LNCaP clone FGC (cell line): Measurements from ENCODE around the gene SLC7A6.
A peak's percentile ranks its signal among the peaks of the same experiment; 100 is the strongest.

Experiments
- DNase-seq: peaks from one replicate; pipeline ENCODE4 v3.0.0-alpha.2; 2011; ENCODE audit warnings: low read depth
- H3K4me3 ChIP-seq: 2 replicates; pipeline ENCODE4 v1.5.1; 2011; ENCODE audit warnings: mild to moderate bottlenecking, low read depth, low read length, control low read depth
- TF ChIP-seq, protein P1 (sequence below): IDR thresholded peaks from 2 replicates; pipeline ENCODE4 v1.5.1; 2012; ENCODE audit warnings: mild to moderate bottlenecking; ENCODE audit not compliant: control insufficient read depth, insufficient read depth; ENCODE audit errors: extremely low read depth

SLC7A6 gene

DNA sequence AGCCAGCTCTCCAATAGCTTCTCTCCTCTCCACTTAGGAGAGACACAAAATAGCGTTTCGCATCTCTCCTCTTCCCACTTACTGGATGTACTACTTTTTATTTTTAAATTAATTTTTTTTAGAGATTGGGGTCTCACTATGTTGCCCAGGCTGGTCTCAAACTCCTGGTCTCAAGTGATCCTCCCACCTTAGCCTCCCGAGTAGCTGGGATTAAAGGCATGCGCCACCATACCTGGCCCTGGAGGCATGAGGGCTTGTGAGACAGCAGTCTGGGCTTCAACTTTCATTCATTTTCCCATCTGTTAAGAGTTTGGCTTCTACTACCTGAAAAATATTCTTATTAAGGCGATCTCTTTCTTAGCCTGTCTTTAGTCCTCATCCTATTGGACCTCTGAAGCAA is 28.1 kb downstream of the SLC7A6 start:
- DNase-seq = no peak
- H3K4me3 ChIP-seq = no peak overlapping the region
- TF ChIP-seq, protein P1, sequence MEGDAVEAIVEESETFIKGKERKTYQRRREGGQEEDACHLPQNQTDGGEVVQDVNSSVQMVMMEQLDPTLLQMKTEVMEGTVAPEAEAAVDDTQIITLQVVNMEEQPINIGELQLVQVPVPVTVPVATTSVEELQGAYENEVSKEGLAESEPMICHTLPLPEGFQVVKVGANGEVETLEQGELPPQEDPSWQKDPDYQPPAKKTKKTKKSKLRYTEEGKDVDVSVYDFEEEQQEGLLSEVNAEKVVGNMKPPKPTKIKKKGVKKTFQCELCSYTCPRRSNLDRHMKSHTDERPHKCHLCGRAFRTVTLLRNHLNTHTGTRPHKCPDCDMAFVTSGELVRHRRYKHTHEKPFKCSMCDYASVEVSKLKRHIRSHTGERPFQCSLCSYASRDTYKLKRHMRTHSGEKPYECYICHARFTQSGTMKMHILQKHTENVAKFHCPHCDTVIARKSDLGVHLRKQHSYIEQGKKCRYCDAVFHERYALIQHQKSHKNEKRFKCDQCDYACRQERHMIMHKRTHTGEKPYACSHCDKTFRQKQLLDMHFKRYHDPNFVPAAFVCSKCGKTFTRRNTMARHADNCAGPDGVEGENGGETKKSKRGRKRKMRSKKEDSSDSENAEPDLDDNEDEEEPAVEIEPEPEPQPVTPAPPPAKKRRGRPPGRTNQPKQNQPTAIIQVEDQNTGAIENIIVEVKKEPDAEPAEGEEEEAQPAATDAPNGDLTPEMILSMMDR = no peak

DNA sequence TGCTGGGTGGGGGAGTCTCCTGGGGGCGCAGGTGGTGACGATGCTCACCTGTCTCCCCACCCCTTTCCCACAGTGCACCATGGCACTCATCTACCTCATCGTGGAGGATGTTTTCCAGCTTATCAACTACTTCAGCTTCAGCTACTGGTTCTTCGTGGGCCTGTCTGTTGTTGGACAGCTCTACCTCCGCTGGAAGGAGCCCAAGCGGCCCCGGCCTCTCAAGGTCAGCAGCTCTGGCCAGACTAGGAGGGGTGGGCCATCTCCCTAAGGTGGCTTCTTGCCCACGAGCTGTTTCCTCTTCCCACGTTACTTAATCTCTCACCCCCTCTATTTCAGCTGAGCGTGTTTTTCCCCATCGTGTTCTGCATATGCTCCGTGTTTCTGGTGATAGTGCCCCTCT is 32.0 kb downstream of the SLC7A6 start:
- TF ChIP-seq, protein P1 = no peak
- H3K4me3 ChIP-seq = no peak overlapping the region
- DNase-seq = no peak

DNA sequence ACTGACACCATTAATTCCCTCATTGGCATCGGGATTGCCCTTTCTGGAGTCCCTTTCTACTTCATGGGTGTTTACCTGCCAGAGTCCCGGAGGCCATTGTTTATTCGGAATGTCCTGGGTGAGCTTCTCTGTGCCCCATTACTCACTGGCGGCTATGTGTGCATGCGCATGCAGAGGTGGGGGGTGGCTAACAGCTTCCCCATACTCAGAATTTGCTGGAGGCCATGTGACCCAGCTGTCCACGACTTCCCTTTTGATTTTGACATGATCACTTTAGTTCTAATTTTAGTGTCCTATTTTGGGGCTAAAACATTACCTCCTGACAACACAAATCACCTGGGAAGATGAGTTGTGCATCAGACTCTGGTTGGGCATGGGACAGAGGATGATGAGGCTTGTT is 32.4 kb downstream of the SLC7A6 start:
- H3K4me3 ChIP-seq = no peak overlapping the region
- DNase-seq = no peak
- TF ChIP-seq, protein P1 = no peak

DNA sequence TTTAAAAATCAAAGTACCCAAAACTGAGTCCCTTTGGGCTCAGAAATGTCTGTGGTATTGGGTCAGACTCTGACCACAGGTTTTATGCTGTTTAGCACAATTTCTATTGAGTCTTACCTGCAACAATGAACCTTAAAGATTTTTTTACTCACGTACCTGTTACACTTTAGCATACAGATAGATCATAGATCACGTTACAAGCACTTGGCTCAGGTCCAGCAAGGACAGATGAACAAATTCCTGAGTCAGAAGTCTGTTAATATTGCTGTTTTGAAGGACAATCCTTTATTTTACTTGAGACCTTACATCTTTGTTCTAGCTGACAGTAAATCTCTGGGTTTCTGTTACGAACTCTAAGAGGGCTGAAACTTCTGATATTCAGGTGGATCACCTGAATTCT is 33.6 kb downstream of the SLC7A6 start:
- TF ChIP-seq, protein P1 = no peak
- DNase-seq = no peak
- H3K4me3 ChIP-seq = no peak overlapping the region

DNA sequence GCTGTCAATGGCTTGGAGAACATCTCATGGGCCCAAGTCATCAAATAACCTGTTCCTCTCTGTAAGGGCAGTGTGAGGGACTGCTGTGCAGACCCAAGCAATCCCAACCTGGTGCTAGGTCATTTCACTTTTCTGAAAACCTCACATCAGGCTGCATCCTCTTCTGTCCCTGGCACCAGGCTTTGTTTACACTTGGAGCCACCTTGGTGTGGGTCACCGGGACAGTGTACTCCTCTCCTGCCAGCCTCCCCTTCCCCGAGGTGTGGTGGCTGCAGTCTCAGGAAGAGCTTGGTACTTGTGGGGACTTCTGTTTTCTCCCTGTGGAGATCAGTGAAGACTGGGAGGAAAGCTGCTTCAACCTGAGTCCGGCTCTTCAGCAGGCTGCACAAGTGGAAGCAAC is 34.0 kb downstream of the SLC7A6 start:
- no peak for DNase-seq
- TF ChIP-seq, protein P1 = no peak
- H3K4me3 ChIP-seq = no peak overlapping the region

DNA sequence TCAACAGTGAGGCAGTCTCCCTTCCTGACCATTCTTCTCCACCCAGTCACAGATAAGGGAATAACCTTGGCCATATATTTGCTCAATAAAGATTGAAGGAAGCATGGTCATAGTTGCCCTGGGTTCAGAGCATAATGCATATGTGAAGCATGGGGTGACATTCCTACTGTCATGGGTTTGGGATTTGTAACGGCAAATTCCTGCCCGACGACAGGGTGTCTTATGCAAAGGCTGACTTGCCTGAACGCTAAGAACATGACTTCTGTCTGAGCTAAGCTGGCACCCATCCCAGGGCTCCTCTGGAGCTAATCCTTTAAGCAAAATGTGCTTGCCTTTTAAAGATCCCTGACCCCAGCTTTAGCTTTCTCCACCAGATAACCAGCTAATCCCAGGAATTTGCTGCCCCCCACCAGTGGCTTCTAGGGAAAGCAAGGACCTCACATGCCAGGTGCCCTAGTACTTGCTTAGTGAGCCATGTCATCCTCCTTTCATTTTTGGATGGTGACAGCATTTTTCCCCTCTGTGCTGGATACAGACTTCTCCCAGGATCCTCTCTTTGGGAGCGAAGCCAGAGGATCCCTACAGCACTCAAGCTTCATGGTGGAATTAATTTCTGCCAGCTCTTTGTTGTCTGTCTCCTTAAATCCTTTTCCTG is 34.7 kb downstream of the SLC7A6 start:
- DNase-seq = peak; percentile 28

More for the DNA sequence above, 34.7 kb downstream of the SLC7A6 start:
- H3K4me3 ChIP-seq = no peak overlapping the region
- TF ChIP-seq, protein P1 = no peak
